HG03457 (cell line): ENCODE results near the gene ZNF317.

Experiments used
- ATAC-seq: cut with Tn5 transposase; IDR thresholded peaks from one replicate; pipeline ENCODE4 v1.9.1; 2021; ENCODE audit warnings: moderate number of reproducible peaks; ENCODE audit not compliant: unreplicated experiment

ZNF317 gene

GRCh38 chr19:9140159-9140874 lies at the start of gene ZNF317:
TSS of gene ZNF317 (plus strand) at chr19:9140397. CDS start at chr19:9156017, 15,620 bp downstream.
- peak; percentile 66 for ATAC-seq

GRCh38 chr19:9107375-9107774 lies 32.8 kb upstream of the ZNF317 start, which contains the start of gene OR7G2:
TSS of gene OR7G2 (minus strand) at chr19:9107475. CDS start at chr19:9103243, 4,232 bp downstream.
- no peak for ATAC-seq

- ATAC-seq = no peak
These were observed 30.2 kb upstream of the ZNF317 start for GRCh38 chr19:9109959-9110358.

- no peak for ATAC-seq
These were observed 24.8 kb upstream of the ZNF317 start, which contains the start of gene OR7G1 for GRCh38 chr19:9115307-9115813. TSS of gene OR7G1 (minus strand) at chr19:9115763. CDS start at chr19:9115763, 0 bp downstream.

- ATAC-seq = no peak
These were observed 23.6 kb upstream of the ZNF317 start for GRCh38 chr19:9116547-9116946.

GRCh38 chr19:9126900-9127405 lies 13.2 kb upstream of the ZNF317 start, which contains the start of gene OR7G3:
TSS of gene OR7G3 (minus strand) at chr19:9126950. CDS start at chr19:9126950, 0 bp downstream.
- no peak for ATAC-seq

GRCh38 chr19:9128171-9128570 lies 12.0 kb upstream of the ZNF317 start:
- no peak for ATAC-seq

- ATAC-seq = no peak
These were observed 9.2 kb upstream of the ZNF317 start for GRCh38 chr19:9130965-9131364.

GRCh38 chr19:9132422-9132821 lies 7.8 kb upstream of the ZNF317 start:
- no peak for ATAC-seq

GRCh38 chr19:9139609-9140158 lies 513 bp upstream of the ZNF317 start:
- ATAC-seq = peak; percentile 9

- ATAC-seq = no peak
These were observed 4.7 kb downstream of the ZNF317 start for GRCh38 chr19:9144920-9145319.

- no peak for ATAC-seq
These were observed 6.7 kb downstream of the ZNF317 start for GRCh38 chr19:9146882-9147281.

GRCh38 chr19:9148697-9149096 lies 8.5 kb downstream of the ZNF317 start:
- no peak for ATAC-seq

GRCh38 chr19:9149997-9150396 lies 9.8 kb downstream of the ZNF317 start:
- ATAC-seq = no peak

- ATAC-seq = no peak
These were observed 10.5 kb downstream of the ZNF317 start for GRCh38 chr19:9150650-9151049.

- ATAC-seq = no peak
These were observed 11.2 kb downstream of the ZNF317 start for GRCh38 chr19:9151367-9151766.

- ATAC-seq = no peak
These were observed 15.4 kb downstream of the ZNF317 start for GRCh38 chr19:9155591-9155990.

- ATAC-seq = no peak
These were observed 16.1 kb downstream of the ZNF317 start for GRCh38 chr19:9156304-9156703.

GRCh38 chr19:9159891-9160290 lies 19.7 kb downstream of the ZNF317 start:
- ATAC-seq = no peak

- no peak for ATAC-seq
These were observed 21.2 kb downstream of the ZNF317 start for GRCh38 chr19:9161427-9161826.

GRCh38 chr19:9165261-9165660 lies 25.1 kb downstream of the ZNF317 start:
- ATAC-seq = no peak

GRCh38 chr19:9166846-9167245 lies 26.6 kb downstream of the ZNF317 start:
- no peak for ATAC-seq
